ENCODE measurements around the gene FAM120B.

The FAM120B gene

DNA sequence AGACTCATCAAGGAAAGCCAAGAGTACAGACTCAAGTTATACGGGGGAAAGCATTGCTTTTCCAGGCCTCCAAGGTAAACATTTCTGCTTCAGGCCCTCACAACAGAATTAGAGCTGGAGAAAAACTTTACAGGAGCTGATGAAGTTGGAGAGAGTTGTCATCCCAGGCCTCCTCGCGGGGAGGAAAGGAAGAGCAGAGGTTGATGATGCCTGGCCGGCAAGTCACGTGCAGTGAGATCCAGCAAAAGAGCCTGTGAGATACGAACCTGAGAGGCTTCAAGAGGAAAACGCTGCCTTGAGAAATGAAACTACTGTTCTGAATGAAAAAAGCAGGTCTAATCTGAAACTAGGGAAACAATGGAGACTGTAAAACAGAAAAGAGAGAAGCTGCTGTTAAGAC lies 122.9 kb downstream of the FAM120B start:
- no peak for DNase-seq

DNA sequence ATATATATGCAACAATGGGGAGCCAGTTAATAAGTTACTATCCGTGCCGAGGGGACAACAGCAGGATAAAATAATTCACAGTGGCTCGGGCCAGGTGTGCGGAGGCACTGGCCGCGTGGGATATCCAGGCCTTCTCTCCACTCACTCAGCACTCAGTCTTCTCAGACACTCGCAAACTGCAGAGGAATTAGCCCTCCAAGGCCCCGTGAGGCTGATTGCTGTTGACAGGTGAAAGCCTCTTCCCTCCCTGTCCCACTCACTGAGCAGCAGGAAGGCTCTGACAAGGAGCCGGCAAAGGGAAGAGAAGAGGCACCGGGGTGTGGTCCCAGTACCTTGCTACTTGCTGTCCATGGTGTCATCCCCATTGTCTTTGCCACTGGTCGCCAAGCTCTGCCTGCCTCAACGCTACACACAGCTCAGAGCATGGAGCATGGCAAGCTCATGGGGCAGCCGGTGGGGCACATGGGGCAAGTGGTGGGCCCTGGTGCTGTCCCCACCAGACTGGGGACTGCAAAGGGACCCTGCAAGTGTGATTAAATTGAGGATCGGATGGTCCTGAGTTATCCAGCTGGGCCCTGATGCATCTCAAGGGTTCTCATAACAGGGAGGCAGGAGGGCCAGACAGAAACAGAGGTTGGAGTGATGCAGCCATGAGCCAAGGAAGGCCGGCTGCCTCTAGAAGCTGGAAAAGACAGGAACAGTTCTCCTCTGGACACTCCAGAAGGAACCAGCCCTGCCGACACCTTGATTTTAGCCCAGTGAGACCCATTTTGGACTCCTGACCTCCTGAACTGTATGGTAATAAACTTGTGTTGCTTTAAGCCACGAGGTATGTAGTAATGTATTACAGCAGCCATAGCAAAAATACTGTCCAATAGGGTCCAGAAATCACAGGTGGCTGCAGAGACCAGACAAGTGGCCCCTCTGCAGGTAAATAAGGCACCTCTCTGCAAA lies 126.9 kb downstream of the FAM120B start:
- DNase-seq: no peak

DNA sequence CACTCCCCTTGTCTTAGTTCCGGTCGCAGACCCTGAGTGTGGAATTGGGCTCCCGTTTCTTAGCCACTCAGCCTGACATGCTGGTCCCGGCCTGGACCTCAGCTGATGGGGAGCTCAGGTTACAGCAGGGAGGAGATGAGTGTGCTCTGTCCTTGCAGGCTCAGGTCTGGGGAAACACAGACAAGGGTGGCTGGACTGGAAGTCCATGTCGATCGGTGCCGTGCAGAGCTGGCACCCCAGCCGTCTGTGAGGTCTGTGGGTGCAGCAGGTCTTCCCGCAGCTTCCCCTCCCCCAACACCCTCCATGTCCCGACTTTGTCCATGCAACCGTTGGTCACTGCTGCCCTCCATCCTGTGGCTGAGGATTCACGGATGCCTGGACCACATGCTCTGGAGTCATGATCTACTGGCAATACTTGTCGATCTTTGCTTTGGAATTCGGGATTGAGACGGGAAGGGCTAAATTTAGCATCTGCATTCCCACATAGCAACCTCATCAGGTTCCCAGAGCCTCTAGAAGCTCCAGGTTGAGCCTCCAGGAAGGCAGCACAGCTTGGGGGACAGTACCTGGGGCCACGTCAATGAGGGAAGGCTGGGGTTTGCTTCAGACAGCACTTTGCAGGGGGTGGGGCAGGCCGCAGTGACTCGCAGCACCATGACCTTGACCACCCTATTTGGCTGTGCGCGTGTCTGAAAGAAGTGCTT lies 127.7 kb downstream of the FAM120B start:
- DNase-seq: no peak

DNA sequence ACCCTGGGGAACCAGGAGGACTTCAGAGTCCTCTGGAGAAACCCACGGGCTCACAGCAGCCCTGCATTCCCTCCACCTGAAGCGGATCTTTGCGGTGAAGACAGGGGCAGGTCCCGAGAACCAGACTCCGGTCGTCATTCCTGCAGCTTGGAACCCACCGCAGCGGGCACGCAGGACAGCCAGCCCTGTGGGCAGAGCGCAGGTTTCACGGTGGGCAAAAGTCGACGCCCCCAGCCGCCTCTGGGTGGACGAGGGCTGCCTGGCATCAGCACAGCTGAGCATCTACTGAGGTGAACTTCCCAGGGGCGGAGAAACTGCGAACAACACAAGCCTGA lies 128.2 kb downstream of the FAM120B start:
- no peak for DNase-seq

DNA sequence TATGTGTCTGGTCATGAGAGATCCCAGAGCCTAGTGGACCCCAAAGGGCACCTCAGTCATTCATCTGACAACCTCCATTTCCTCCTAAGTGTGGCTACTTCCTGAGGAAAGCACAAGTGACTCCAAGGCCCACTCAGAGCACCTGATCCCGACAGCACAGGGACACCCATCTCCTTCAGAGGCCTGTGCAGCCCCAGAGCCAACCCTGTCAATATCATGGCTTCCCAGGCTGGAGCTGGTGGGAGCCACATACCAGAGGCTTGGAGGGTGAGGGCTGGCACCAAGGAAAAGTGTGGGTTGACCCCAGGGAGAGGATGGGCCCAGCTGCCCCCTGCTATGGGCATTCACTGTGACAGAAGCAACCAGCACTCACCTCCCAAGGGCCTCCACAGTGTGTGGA lies 129.2 kb downstream of the FAM120B start:
- DNase-seq: no peak

DNA sequence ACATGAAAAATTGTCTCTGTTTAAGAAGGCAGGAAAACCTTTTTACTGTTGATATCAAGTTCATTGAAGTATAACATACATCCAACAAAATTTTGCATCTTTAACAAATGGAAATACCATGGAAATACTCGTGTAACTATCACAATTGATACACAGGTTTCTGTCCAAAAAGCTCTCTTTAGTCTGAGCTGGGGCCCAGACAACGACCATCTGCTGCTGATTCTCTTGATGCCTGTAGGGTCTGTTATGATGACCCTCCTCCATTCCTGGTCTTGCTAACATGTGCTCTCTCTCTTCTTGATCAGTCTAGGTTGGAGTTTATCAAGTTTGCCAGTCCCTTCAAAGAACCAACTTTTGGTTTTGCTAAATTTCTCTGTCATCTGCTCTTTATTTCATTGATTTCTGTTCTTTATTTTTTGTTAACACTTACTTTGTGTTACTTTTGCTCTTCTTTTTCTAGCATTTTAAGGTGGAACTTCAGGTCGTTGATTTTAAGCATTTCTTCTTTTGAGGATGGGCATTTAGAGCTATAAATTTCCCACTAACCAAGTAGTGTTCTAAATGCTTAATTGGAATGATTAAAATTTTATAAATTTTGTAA lies 129.8 kb downstream of the FAM120B start:
- DNase-seq: no peak

DNA sequence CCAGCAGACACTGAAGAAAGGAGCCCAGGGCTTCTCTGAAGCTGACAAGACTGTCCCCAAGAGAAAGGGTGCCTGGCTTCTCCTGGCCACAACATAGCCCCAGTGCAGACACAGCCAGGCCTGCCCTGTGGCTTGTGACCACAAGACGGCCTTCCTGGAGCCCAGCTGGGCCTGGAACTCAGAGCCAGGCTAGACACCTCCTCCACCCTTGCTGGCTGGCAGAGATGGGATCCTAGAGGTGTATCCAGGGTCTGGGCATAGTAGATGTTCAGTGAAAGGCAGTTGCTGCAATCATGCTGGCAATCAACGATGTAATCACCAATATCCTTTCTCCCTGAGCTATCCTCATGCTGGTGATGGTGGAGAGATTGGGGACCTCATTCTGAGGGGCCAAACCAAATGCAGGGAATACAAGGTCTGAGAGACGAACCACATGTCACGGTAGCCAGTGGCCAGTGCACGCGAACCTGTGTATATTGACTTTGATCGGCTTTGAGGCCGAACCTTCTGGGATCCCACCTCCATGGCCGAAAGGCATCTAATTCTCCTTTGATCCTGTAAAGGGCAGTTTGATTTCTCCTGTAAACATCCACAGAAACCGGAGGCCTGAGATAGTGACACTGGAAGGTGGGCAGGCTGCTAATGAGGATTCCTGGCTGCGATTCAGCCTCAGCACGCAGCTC lies 131.3 kb downstream of the FAM120B start:
- no peak for DNase-seq

DNA sequence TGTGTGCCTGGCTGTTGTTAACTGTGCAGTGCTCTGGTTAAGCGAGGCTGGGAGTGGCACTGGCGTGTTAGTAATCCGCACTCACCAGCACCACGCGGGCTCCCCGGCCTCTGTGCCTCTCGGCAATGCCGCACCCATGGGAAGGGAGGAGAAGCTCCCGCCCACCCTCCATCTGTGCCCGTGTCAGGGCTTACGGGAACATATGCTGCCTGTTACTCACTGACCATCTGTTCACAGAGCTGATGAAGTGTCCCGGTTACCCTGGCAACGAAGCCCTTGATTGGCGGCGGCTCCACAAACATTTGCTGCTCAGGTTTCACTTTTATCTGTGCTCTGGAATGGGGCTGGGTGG lies 131.8 kb downstream of the FAM120B start:
- no peak for DNase-seq

DNA sequence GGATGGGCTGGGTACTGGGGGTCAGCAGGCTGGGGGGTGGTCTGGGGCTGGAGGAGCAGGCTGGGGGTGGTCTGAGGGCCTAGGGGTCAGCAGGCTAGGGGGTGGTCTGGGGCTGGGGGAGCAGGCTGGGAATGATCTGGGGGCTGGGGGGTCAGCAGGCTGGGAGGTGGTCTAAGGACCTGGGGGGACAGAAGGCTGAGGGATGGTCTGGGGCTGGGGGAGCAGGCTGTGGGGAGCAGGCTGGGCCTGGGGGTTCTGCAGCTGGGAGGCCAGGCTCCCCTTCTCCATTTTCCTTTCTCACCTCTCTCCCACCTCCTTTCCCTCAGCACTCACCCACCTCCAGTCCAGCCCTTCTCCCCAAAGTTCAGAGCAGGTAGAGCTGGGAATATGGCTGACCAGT lies 132.3 kb downstream of the FAM120B start:
- no peak for DNase-seq

DNA sequence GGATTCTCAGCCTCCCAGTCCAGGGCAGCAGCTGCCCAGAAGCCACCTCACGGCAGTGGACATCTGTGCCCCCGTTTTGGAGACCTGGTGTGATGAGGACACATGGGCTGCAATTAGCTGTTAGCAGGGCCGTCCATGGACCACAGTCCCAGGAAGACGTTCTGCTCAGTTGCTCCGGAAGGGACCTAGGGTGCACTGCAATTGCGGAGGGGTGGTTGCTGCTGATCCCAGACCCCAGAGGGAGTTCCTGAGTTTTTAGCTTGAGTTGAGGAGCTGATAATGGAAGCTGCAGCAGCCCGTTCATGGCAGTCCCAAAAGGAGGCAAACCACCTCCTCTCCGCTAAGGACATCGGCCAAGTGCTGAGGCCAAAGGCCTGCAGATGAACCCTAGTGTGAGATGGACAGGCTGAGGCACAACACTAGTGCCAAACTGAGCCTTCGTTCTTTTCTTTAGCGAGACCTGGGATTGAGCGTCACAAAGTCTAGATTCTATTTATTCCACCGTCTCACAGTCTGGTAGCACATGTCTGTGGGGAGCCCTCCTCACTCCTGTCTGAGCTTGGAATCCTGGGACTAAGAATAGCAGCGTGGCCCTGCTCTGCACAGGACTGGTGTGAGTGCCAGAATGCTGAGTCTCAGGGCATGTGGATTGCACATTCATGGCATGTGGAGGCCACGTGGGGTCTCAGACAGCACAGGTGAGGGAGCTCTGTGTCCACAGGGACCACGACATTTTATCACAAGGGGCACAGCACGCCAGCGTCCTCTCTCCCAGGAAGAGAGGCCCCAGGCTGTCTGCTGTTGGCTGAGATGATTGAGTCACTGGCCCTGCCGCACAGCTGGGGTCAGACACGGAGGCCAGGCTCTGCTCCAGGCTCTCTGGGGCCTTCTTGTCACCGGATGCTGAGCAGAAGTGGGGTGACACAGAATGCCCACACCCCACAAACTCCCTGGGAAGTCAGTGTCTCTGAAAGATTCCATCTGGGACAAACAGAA lies 133.1 kb downstream of the FAM120B start:
- DNase-seq: no peak

DNA sequence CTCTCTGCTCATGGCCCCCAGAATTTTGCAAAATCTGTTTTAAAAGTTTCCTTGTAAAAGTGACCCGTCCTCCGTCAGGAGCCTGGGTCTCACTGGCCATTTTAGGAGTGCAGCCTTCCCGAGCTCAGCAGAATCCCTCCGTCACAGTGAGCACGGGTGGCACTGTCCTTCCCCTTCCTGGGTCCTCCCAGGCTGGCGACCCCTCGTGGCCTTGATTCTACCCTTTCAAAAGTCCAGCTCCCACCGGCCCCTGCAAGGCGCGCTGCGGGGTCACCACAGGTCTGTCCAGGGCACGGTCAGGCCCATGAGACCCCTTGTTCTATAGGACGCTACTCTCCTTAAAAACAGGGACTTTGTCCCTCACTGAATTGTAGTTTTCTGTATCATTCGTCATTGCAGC lies 133.9 kb downstream of the FAM120B start:
- DNase-seq: no peak

DNA sequence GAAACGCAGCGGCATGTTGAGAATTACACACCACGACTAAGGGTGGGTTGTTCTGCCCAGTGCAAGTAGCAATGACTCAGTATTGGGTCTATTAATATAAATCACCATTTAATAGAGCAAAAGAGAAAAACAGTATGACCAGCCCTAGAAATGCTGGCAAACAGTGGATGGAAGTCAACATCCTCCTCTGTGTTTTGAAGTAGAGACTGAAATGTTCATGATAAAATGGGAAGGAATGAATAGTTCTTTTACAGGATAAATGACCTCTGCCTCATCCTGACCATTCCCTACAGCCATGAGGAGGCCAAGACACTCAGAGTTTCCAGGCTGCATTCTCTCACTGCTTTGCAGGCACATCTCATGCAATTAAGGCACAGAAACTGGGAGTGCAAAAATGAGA lies 134.8 kb downstream of the FAM120B start:
- no peak for DNase-seq

DNA sequence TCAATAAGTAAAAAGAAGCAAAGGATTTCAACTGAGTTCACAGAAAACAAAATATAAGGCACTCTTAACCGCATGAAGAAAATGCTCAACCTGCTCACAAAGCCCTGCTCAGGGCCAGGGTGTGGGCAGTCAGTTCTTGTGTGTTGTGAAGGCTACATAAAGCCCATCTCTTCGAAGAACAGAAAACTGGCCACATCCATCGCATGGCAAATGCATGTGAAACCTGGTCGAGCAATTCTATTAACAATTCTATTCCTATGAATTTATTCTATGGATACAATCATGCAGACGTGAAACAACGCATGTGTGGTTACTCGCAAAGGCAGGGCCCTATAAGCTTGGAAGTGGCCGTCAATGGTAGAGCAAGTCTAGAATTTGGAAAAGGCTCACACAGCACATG lies 136.0 kb downstream of the FAM120B start:
- DNase-seq: no peak

DNA sequence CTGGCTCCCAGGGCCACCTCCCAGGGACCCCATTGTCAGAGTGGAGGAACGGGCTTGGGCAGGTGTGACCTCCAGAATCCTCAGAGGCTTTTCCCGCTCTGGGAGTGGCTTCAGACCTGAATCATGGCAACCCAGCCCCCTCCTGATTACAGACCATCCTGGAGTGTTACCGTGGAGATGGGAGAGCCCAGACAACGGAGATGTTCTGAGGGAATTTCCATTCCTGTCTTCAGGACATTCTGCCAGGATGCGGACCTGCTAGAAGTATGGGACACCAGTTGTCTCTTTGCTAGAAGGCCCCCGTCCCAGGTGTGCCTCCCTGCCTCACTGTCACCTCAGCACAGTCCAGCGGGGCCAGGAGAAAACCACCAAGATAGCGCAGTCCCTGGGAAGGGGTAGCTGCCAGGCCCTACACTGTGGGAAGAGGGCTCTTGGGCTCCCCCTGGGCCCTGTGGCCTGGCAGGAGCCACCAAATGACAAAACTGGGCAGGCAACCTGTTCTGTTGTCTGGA lies 136.6 kb downstream of the FAM120B start:
- DNase-seq: no peak

DNA sequence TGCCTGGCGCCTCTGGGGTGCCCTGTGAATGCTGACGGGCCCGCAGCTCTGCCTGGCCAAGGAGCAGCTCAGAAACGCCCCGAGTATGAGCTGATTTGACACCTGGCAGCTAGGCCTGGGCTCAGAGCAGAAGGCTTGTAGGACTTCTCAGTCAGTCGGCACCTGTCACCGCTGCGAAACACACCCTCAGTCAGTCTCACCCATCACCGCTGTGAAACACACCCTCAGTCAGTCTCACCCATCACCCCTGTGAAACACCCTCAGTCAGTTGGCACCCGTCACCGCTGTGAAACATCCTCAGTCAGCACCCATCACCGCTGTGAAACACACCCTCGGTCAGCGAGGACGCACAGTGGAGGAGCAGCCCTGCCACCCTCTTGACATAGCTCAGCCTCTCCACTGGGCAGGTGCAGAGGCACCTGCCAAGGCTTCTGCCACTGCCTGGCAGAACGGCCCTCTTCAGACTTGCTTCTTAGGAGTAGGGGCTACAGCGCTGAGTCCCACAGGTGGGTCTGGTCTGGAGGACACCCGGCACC lies 137.6 kb downstream of the FAM120B start:
- no peak for DNase-seq

DNA sequence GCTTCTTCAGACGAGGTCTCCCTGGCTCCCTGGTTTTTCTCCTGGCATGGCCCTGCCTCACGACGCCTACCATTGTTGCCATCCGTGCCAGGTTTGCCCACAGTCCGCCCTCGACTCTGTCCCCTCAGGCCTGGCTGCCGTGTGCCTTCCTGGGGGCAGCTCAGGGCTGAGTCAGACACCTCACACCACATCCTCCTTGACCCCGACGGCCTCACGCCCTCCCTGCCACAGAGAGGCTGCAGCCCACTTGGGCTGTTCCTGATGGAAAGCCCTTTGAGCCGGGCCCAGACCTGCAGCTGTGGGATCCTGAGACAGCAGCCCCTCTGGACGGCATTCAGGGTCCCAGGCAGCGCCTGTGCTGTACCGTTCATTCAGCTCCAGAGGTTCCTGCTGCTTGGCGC lies 138.3 kb downstream of the FAM120B start:
- DNase-seq: no peak

DNA sequence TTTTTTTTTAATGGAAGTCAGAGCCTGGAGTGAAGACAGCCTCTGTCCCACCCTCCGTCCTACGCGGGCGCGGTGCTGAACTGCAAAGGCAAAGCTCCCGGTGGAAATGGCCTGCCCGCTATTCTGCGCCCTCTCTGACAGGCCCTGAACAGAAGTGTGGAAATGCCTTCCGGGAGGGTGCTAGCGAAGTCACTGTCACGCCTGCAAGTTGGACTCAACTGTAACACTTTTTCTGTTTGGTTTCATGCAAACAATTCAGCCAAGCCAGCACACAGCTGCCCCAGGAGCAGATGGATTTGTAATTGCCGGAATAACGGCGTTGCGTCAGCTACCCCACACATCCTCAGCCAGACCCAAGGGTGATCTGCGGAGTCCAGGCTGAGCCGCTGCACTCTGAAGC lies 138.9 kb downstream of the FAM120B start:
- no peak for DNase-seq

DNA sequence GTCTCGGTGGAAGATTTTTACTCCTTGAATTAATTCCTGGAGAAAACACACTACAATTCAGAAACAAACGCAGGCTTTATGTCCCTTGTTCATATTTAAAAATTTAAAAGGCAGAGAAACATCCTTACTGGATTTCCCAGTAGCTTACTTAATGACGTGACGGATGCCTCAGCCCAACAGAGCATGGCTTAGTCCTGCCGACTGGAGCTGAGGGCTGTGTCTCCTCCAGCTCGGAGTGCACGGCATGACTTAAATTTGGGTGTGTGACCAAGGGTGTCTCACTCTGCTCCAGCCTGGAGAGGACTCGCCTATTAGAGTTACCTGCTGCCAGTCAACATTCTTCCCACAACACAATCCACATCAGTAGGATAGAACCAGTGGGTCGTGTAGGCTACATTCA lies 139.4 kb downstream of the FAM120B start:
- DNase-seq: no peak

DNA sequence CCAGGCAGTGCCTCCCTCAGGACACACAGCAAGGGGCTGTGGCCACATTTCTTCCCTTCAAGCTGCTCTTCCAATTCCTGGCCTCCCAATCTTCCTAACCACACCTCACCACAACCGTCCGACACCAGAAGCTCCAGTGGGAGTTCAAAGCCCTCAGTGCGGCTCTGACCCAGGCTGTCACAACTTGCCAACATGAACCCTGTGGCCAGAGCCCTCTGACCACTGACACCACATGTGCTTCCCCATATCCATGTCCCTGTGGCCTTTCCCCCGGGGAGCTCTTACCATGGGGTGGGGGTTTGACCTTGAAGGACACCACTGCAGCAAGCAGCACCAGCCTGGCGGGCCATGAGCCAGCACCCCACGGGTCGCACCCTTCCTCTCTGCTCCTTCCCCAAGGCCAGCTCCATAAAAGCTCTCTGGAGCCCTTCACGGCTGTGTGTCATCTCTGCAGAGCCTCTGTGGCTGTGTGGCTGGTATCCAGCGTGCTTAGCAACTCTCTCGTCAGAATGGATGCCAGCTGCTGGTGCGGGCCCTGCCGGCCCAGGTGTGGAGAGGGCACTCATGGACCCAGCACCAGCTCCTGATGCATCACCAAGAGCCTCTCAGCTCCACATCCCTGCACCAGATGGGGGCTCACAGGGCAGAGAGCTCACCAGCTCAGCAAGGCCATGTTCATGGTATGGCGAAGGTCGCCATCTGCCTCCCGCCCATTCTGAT lies 140.4 kb downstream of the FAM120B start:
- DNase-seq: no peak

DNA sequence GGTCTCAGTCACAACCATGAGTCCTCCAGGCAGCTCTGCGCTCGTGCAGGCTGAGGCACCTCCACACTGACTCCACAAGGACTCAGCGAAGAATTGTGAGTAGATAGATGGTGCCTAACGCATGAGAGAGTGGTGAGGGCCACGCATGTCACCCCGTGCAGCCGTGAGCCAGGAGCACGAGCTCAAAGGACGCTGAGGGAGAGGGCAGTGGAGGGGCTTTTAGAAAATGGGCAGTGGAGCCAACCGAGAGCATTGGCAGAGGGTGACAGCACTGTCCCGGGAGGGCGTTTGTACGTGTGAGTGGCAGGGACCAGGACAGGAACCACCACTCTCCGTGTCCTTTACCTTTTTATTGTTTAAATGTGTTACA lies 141.0 kb downstream of the FAM120B start:
- DNase-seq: no peak

DNA sequence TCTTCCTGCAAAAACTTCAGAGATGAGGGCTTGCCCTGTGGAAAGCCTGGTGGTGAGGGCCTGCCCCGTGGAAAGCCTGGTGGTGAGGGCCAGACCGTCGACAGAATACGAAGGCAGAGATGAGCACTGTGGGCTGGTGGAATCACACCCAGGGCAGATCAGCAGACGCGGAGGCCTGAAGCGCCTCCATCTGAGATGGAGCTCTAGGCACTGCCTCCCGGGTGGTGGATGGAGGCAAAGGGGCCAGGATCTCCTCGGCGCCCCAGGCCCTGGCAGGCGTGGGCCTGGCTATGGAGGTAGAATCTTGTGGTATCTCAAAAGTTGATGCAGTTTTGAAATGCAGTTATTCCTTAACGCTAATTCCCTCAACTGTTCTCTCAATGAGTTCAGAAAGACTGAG lies 141.8 kb downstream of the FAM120B start:
- DNase-seq: no peak

Measured in T-helper 9 cell (primary cell).